ENCODE data around the gene SSH2.

DNA sequence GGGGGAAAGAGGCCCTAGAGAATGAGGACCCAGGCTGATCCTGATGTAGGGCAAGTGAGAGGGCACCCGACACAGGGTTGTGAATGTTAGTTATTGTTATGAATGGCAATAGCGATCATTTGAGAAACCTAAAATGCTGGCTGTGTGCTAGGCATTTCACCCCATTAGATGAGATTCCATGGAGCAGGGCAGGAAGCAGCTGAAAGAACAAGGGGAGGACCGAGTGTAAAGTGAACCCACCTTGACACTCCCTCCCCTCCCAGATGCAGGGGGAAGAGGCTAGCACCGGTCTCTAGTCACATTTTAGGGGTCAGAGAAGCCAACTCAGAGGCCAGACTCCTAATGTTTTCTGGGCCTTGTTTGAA is 306.8 kb downstream of the SSH2 start:
- TF ChIP-seq, protein P1, sequence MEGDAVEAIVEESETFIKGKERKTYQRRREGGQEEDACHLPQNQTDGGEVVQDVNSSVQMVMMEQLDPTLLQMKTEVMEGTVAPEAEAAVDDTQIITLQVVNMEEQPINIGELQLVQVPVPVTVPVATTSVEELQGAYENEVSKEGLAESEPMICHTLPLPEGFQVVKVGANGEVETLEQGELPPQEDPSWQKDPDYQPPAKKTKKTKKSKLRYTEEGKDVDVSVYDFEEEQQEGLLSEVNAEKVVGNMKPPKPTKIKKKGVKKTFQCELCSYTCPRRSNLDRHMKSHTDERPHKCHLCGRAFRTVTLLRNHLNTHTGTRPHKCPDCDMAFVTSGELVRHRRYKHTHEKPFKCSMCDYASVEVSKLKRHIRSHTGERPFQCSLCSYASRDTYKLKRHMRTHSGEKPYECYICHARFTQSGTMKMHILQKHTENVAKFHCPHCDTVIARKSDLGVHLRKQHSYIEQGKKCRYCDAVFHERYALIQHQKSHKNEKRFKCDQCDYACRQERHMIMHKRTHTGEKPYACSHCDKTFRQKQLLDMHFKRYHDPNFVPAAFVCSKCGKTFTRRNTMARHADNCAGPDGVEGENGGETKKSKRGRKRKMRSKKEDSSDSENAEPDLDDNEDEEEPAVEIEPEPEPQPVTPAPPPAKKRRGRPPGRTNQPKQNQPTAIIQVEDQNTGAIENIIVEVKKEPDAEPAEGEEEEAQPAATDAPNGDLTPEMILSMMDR (conservative IDR thresholded peaks at IDR 0.05) = no peak
- TF ChIP-seq EZH2 (IDR thresholded peaks at IDR 0.05; ENCODE audit: low read depth) = no peak
